Thoracic aorta (tissue), 2 donors: ENCODE measurements around the gene SLC22A17. TPM values are rescaled to one million over a fixed set of nuclear protein-coding genes. Genes with fewer than 3 reads are reported as not detected.

ENCODE experiments used
- ATAC-seq: fragments of 150-250 bp; one replicate; pipeline ENCODE4 v1.8.0; 2017; ENCODE audit warnings: low read depth; ENCODE audit not compliant: insufficient number of reproducible peaks, low FRiP score
- DNase-seq: peaks from one replicate; pipeline ENCODE4 v3.0.0-alpha.2; 2020; ENCODE audit warnings: low spot score
- H3K27ac ChIP-seq, 2 donors: fragments of 200-600 bp; sonication (generic); 1 replicate in 1 of 2; 2 replicates in 1 of 2; pipeline ENCODE4 v1.5.1; 2016; ENCODE audit warnings: mild to moderate bottlenecking in 2 of 2, moderate library complexity in 2 of 2
- H3K27me3 ChIP-seq: fragments of 200-600 bp; sonication (generic); replicated peaks from 2 replicates; pipeline ENCODE4 v1.6.0; 2016; ENCODE audit warnings: mild to moderate bottlenecking; ENCODE audit not compliant: insufficient read depth
- H3K36me3 ChIP-seq: fragments of 200-600 bp; sonication (generic); one replicate; pipeline ENCODE4 v1.5.1; 2016
- H3K4me1 ChIP-seq, 2 donors: fragments of 200-600 bp; sonication (generic); 1 replicate in 1 of 2; 2 replicates in 1 of 2; pipeline versions ENCODE4 v1.5.1 to v1.6.0; 2016; ENCODE audit warnings: low read depth in 2 of 2, mild to moderate bottlenecking in 1 of 2; ENCODE audit not compliant: control insufficient read depth in 1 of 2
- H3K4me3 ChIP-seq: fragments of 200-600 bp; sonication (generic); 2 replicates; pipeline ENCODE4 v1.5.1; 2016; ENCODE audit warnings: mild to moderate bottlenecking
- H3K9me3 ChIP-seq: fragments of 200-600 bp; sonication (generic); 2 replicates; pipeline ENCODE4 v1.5.1; 2016
- CTCF ChIP-seq: fragments of 200-600 bp; sonication (generic); IDR thresholded peaks from one replicate; pipeline ENCODE4 v1.5.1; 2019; ENCODE audit warnings: antibody characterized with exemption
- total RNA-seq, 2 donors: library from RNA; depleted of rRNA; stranded (reverse); fragments of >200 nt; gene quantifications; one replicate each; pipeline versions ENCODE4 v1.1.0 to v1.2.3, GENCODE V29; 2016

SLC22A17 gene
- total RNA-seq, 2 donors from 2014 or later = 55.1 to 72.3 TPM

- Histone ChIP-seq H3K4me1 (peaks cover 8 to 18% of the 10 kb centered on the region in 2 donors), H3K4me3 (no peak overlapping the region), H3K27ac (no peak overlapping the region), H3K9me3 (no peaks in the 10 kb centered on the region), H3K36me3 (peaks cover 19% of the 10 kb centered on the region), H3K27me3 (no peaks in the 10 kb centered on the region)
- TF ChIP-seq CTCF = no peak
- ATAC-seq (no peak), DNase-seq (no peak)
These were observed 28.7 kb downstream of the SLC22A17 start for GRCh38 chr14:23323838-23324454.

DNA sequence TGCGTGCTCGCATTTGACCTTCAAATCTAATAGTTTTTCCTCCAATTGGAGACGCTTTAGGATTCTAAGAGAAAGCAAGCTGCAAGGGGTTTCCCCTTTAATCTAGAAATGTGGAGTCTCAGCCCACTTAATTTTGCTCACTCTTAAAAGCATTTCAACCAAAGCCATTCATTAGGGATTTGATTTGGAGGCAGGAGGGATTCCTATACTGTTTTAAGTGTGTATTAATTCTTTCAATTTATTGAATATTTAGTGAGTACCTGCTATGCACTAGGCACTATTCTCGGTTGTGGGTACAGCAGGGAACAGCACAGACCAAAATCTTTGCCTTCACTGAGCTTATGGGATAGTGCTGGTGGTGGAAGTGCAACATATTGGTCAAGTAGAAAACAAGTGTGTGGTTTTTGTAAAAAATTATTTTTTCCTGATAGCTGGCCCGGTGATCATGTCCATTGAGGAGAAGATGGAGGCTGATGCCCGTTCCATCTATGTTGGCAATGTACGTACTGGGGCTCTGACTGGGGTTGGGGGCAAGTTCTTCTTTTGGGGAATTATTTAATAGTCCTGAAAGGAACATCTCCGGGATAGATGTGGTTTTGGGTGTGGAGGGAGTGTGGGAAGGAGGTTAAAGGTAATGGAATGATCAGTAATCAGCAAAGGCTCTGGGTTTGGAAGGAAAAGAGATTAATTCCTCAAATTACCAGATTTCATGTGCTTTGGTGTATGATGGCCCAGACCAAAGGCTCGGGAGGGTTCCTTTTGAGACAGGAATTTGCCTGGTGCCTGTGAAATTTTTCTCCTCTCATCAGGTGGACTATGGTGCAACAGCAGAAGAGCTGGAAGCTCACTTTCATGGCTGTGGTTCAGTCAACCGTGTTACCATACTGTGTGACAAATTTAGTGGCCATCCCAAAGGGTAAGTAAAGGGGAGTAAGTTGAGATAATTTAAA, 29.8 kb downstream of the SLC22A17 start:
- Histone ChIP-seq H3K27me3 (no peaks in the 10 kb centered on the region), H3K36me3 (peaks cover 19% of the 10 kb centered on the region), H3K4me3 (peak overlapping the region; percentile 95), H3K27ac (peak overlapping the region; percentile 92 to 93), H3K9me3 (no peaks in the 10 kb centered on the region), H3K4me1 (peaks cover 8 to 18% of the 10 kb centered on the region in 2 donors)
- DNase-seq (no peak), ATAC-seq (no peak)
- no peak for TF ChIP-seq CTCF

- no peak for DNase-seq
- Histone ChIP-seq H3K27me3 (no peaks in the 10 kb centered on the region), H3K9me3 (no peaks in the 10 kb centered on the region), H3K4me3 (peak overlapping the region; percentile 95), H3K4me1 (peaks cover 8 to 18% of the 10 kb centered on the region in 2 donors), H3K36me3 (peaks cover 19% of the 10 kb centered on the region), H3K27ac (peak overlapping the region; percentile 92 to 93)
- no peak for TF ChIP-seq CTCF
- ATAC-seq = peak; percentile 9
These were observed 30.8 kb downstream of the SLC22A17 start for GRCh38 chr14:23321572-23322547.

DNA sequence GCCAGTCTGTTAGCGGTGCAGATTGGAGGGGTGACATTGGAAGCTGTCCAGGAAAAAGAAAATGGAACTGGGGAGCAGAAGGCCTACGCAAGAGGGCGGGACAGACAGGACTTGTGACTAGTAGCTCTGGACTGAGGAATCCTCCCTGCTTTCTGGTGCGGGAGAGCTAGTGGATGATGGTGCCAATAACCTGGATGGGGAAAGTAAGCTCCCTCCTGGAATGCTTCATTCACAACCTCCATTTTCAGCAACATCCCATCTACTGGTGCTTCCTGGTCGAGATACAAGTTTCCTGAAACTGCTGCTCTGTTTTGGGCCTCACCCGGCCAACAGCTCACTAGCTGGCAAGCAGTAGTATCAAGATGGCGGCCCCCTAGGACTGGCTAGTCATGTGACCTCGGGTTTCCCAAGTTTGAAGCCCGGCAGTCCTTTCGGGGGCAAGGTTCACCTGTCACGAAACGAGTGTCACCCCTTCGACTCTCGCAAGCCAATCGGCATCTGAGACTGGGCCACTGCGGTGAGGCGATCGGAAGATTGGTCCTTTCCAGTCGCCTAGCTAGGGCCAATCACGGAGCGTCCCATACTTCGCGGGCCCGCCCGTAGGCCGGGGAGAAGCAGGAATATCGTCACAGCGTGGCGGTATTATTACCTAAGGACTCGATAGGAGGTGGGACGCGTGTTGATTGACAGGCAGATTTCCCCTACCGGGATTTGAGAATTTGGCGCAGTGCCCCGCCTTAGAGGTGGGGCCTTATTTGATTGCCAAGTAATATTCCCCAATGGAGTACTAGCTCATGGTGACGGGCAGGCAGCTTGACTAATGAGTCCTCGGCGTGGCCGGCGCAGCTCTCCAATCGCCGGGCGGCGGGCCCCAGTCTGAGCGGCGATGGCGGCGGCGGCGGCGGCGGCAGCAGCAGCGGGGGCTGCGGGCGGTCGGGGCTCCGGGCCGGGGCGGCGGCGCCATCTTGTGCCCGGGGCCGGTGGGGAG, 31.8 kb downstream of the SLC22A17 start, which contains the start of gene PABPN1:
Gene PABPN1, plus strand, starts transcription at position 874 of the 988 bp plus-strand sequence. Its CDS starts 13 bp downstream, at position 887.
- peaks cover 8 to 18% of the 10 kb centered on the region in 2 donors for H3K4me1 ChIP-seq
- no peak for TF ChIP-seq CTCF
- H3K4me3 ChIP-seq = peak within 1 kb of the TSS; percentile 95
- peak within 1 kb of the TSS; percentile 93 to 96 for H3K27ac ChIP-seq
- H3K36me3 ChIP-seq = peaks cover 19% of the 10 kb centered on the region
- DNase-seq (peak; percentile 98), ATAC-seq (peak; percentile 97)
- H3K9me3 ChIP-seq = no peaks in the 10 kb centered on the region
- no peaks in the 10 kb centered on the region for H3K27me3 ChIP-seq
